K562 (cell line): ENCODE results near the gene RNF4. TPM values are rescaled to one million over a fixed set of nuclear protein-coding genes. Genes with fewer than 3 reads are reported as not detected.

Source experiments
- CEBPZ ChIP-seq: fragments of 150-350 bp; IDR thresholded peaks from 2 replicates; pipeline ENCODE4 v1.6.1; 2014; ENCODE audit warnings: low read depth, mild to moderate bottlenecking, low read length, borderline replicate concordance
- KLF10 ChIP-seq: fragments of 250-450 bp; sonication (Bioruptor Pico); IDR thresholded peaks from 2 replicates; pipeline ENCODE4 v1.6.1; 2021; ENCODE audit warnings: matching md5 sums
- NFE2 ChIP-seq: IDR thresholded peaks from 2 replicates; pipeline ENCODE4 v1.6.1; 2014; ENCODE audit warnings: antibody characterized with exemption, low read depth
- PRMT5 ChIP-seq: sonication (generic); formaldehyde crosslinking; IDR thresholded peaks from 2 replicates; pipeline ENCODE4 v1.5.0; 2020; ENCODE audit warnings: missing genetic modification reagents
- TRIM25 ChIP-seq: fragments of 450-650 bp; IDR thresholded peaks from 2 replicates; pipeline ENCODE4 v1.7.0; 2016; ENCODE audit warnings: borderline replicate concordance
- ZBTB26 ChIP-seq: fragments of 450-650 bp; formaldehyde crosslinking; IDR thresholded peaks from 2 replicates; pipeline ENCODE4 v1.4.0; 2022; ENCODE audit warnings: missing genetic modification characterization
- ZFP91 ChIP-seq: sonication (generic); formaldehyde crosslinking; IDR thresholded peaks from 2 replicates; pipeline ENCODE4 v1.8.0; 2022; ENCODE audit warnings: mild to moderate bottlenecking, missing genetic modification reagents
- ZNF146 ChIP-seq: IDR thresholded peaks from one replicate; pipeline ENCODE4 v1.6.1; 2018; ENCODE audit warnings: missing compliant biosample characterization; ENCODE audit not compliant: unreplicated experiment
- polyA plus RNA-seq, 8 experiments: library from polyadenylated mRNA; depleted of rRNA in 4 of 8; stranded (reverse) in 5 of 8; unstranded in 3 of 8; fragments of >200 nt; fragmentation: Nextera tagmentation in 2 of 8; fragmentation: Illumina TruSeq in 1 of 8; extraction: Ambion mirVana in 2 of 8; extraction: Trizol in 1 of 8; gene quantifications; 2 replicates each; pipeline versions ENCODE4 v1.2.1 to v1.2.3, GENCODE V29; 2011 to 2014; ENCODE audit warnings: inconsistent platforms in 1 of 8, missing spikeins in 1 of 8
- total RNA-seq, 7 experiments: library from RNA; depleted of rRNA in 6 of 7; stranded (reverse); fragments of >200 nt in 6 of 7; fragmentation: Illumina TruSeq in 2 of 7; extraction: Trizol in 2 of 7; gene quantifications; 2 replicates each; pipeline versions ENCODE4 v1.2.1 to v1.2.3, GENCODE V29; 2011 to 2021; ENCODE audit warnings: low replicate concordance in 1 of 7

Gene RNF4
- total and polyA plus RNA-seq, 9 of the 15 experiments (the other 6 are each of a cell fraction or from before 2014, with no cell fraction given): 19.2 to 59.3 (median 44.8) TPM

- TF ChIP-seq CEBPZ (peak; percentile 51; the same call in 1 of the 2 replicates), TRIM25 (no peak), ZNF146 (CRISPR knock-in tag) (no peak), KLF10 (CRISPR knock-in tag) (no peak), PRMT5 (CRISPR knock-in tag) (no peak), ZFP91 (CRISPR knock-in tag) (no peak), NFE2 (no peak), ZBTB26 (no peak)
These were observed at the start of gene RNF4 (continued) for GRCh38 chr4:2468456-2469191.
